Vagina (tissue), 2 donors: ENCODE data around the gene EP400.

Source experiments
- POLR2A ChIP-seq, 2 donors: fragments of 450-650 bp; IDR thresholded peaks; one replicate each; pipeline ENCODE4 v1.6.1; 2017; ENCODE audit warnings: antibody characterized with exemption in 2 of 2, mild to moderate bottlenecking in 2 of 2, moderate library complexity in 2 of 2
- TF ChIP-seq, protein P1 (sequence below), 3 experiments: fragments of 450-650 bp in 2 of 3; fragments of 200-600 bp in 1 of 3; sonication (generic) in 1 of 3; IDR thresholded peaks; one replicate each; pipeline ENCODE4 v1.5.1; 2017 to 2019; ENCODE audit warnings: antibody characterized with exemption in 3 of 3, mild to moderate bottlenecking in 2 of 3, moderate library complexity in 2 of 3

DNA sequence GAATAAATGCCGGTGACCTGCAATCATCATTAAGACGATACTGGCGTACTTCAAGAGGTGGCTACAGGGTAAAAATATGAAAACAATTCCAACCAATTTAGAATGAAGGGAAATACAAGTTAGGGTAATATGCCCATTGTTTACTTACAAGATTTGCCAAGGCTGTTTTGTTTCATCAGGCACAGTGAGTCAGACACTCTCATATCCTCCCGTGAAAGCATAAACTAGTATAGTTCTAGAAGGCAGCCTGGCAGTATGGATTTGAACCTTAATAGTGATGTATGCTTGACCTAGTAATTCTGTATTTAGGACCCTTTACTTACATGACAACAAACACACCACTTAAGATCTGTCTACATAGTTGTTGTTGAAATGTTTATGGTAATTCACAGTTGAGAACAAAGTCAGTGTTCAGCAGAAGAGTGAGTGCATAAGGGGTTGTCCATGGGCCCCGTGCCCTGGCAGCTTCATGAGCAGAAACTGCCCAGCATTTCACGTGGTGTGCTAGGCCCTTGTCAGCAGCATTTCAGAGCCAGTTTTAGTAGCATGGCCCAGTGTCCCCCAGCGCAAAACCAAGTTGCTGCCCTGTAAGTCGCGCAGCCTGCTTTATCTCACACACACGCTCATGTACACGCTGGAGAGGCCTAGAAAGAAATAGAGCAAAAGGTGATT lies 80.8 kb downstream of the EP400 start:
- no peak for TF ChIP-seq POLR2A (IDR thresholded peaks at IDR 0.05)
- TF ChIP-seq, protein P1, sequence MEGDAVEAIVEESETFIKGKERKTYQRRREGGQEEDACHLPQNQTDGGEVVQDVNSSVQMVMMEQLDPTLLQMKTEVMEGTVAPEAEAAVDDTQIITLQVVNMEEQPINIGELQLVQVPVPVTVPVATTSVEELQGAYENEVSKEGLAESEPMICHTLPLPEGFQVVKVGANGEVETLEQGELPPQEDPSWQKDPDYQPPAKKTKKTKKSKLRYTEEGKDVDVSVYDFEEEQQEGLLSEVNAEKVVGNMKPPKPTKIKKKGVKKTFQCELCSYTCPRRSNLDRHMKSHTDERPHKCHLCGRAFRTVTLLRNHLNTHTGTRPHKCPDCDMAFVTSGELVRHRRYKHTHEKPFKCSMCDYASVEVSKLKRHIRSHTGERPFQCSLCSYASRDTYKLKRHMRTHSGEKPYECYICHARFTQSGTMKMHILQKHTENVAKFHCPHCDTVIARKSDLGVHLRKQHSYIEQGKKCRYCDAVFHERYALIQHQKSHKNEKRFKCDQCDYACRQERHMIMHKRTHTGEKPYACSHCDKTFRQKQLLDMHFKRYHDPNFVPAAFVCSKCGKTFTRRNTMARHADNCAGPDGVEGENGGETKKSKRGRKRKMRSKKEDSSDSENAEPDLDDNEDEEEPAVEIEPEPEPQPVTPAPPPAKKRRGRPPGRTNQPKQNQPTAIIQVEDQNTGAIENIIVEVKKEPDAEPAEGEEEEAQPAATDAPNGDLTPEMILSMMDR (IDR thresholded peaks at IDR 0.05): no peak
